ENCODE data around the gene ARHGAP42. TPM values are rescaled to one million over a fixed set of nuclear protein-coding genes. Genes with fewer than 3 reads are reported as not detected.

Gene ARHGAP42
- total RNA-seq, 6 experiments from 2014 or later, result 1.1 to 3.1 (median 2.3) TPM

DNA sequence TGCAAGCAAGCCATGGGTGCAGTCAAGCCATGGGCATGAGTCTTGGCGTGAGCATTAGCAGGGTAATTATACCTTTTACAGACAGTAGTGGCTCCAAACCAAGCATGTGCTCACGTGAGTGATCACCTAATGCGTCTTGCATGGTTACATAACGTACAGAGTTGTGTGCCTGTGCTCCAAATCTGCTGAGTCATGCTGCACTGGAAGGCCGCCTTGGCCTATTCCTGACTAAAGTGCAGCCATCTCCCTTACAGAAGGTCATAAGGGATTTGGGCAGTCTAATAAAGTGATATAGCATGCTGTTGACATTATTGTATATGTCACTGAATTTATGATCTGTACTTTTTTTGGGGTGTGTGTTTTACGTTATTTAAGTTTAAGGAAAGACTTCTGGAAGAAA lies 102.4 kb downstream of the ARHGAP42 start:
- TF ChIP-seq, protein P1, sequence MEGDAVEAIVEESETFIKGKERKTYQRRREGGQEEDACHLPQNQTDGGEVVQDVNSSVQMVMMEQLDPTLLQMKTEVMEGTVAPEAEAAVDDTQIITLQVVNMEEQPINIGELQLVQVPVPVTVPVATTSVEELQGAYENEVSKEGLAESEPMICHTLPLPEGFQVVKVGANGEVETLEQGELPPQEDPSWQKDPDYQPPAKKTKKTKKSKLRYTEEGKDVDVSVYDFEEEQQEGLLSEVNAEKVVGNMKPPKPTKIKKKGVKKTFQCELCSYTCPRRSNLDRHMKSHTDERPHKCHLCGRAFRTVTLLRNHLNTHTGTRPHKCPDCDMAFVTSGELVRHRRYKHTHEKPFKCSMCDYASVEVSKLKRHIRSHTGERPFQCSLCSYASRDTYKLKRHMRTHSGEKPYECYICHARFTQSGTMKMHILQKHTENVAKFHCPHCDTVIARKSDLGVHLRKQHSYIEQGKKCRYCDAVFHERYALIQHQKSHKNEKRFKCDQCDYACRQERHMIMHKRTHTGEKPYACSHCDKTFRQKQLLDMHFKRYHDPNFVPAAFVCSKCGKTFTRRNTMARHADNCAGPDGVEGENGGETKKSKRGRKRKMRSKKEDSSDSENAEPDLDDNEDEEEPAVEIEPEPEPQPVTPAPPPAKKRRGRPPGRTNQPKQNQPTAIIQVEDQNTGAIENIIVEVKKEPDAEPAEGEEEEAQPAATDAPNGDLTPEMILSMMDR (IDR thresholded peaks at IDR 0.05), result no peak
- H3K27me3 Mint-ChIP-seq (ENCODE audit: insufficient read depth), result no peaks in the 10 kb centered on the region
- no peak overlapping the region for H3K4me3 Mint-ChIP-seq
- DNase-seq, result no peak
- no peak overlapping the region for H3K27ac Mint-ChIP-seq
- H3K4me1 Mint-ChIP-seq (ENCODE audit: low read depth), result no peaks in the 10 kb centered on the region
- no peaks in the 10 kb centered on the region for H3K36me3 Mint-ChIP-seq (ENCODE audit: low read depth)
- H3K9me3 Mint-ChIP-seq, result no peaks in the 10 kb centered on the region

DNA sequence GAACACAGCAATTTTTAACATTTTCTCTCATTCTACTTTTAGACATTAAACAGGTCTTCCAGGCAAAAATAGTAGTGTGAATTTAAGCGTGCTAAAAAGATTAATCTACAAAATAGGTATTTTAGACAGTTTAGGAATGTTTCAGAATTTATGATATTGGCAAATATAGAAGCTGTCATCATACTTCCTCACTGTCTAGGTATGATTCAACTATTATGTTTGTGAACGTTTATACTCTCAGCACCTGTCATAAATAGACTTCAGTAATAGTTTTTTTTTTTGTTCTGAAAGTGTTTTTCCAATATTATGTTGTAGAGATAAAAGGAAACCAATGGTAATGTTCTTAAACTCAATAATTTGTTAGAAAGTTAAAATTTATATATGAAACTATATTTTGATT lies 103.0 kb downstream of the ARHGAP42 start:
- Mint-ChIP-seq H3K4me3 (no peak overlapping the region), H3K27me3 (ENCODE audit: insufficient read depth) (no peaks in the 10 kb centered on the region), H3K27ac (no peak overlapping the region), H3K36me3 (ENCODE audit: low read depth) (no peaks in the 10 kb centered on the region), H3K9me3 (no peaks in the 10 kb centered on the region), H3K4me1 (ENCODE audit: low read depth) (no peaks in the 10 kb centered on the region)
- no peak for DNase-seq
- TF ChIP-seq, protein P1 (IDR thresholded peaks at IDR 0.05), result no peak

DNA sequence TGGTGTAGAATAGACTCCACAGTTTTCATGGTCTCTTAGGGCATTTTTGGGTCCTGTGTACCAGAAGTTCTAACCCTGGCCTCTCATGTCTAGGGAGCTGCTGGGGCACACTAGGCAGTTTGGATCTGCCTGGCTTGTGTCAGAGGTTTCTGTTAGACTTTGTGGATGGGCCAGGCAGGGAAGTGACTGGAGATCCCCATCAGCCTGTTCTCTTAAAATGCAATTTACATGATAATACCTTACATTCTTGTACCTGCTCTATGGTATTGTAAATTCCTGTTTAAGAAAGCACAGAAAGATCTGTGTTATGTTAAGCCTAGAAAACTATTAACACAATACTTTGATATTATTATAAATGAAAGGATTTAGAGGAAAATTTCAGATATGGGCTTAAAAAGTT lies 104.0 kb downstream of the ARHGAP42 start:
- Mint-ChIP-seq H3K27ac (no peak overlapping the region), H3K9me3 (no peaks in the 10 kb centered on the region), H3K36me3 (ENCODE audit: low read depth) (no peaks in the 10 kb centered on the region), H3K27me3 (ENCODE audit: insufficient read depth) (no peaks in the 10 kb centered on the region), H3K4me1 (ENCODE audit: low read depth) (no peaks in the 10 kb centered on the region), H3K4me3 (no peak overlapping the region)
- TF ChIP-seq, protein P1 (IDR thresholded peaks at IDR 0.05), result no peak
- no peak for DNase-seq

DNA sequence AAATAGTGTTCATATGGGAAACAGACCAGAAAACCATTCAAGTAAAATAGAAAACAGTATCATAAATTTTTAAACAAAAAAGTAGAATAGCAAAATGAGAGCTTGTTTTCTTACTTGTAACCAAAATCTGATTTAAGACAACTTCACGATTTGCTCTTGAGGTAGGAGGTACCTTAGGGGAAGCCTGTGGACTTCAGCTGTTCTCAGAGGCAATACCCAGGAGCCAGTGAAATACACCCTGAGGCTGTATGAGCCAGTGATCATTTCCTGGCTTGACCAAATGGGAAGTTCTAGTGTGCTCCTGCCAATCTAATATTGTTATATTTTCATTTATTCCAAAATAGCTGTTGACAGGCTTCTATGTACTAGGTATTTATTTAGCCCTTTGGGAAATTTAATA lies 104.8 kb downstream of the ARHGAP42 start:
- Mint-ChIP-seq H3K27ac (no peak overlapping the region), H3K36me3 (ENCODE audit: low read depth) (no peaks in the 10 kb centered on the region), H3K4me3 (no peak overlapping the region), H3K4me1 (ENCODE audit: low read depth) (no peaks in the 10 kb centered on the region), H3K9me3 (no peaks in the 10 kb centered on the region), H3K27me3 (ENCODE audit: insufficient read depth) (no peaks in the 10 kb centered on the region)
- no peak for DNase-seq
- TF ChIP-seq, protein P1 (IDR thresholded peaks at IDR 0.05), result no peak

DNA sequence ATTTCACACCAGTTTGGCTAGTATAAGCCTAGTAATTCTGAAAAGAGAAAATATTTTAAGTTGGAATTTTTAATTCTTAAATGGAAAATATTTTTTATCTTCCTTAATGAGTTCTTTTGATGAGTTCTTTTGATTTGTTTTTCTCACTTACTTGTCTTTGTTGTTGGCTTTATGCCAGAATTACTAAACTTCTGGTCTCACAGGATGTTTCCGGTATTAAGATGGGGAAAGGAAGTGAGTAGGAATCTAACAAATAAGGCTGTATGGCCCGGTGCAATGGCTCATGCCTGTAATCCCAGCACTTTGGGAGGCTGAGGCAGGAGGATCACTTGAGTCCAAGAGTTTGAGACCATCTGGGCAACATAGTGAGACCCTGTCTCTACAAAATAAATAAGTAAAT lies 106.4 kb downstream of the ARHGAP42 start:
- TF ChIP-seq, protein P1 (IDR thresholded peaks at IDR 0.05), result no peak

DNA sequence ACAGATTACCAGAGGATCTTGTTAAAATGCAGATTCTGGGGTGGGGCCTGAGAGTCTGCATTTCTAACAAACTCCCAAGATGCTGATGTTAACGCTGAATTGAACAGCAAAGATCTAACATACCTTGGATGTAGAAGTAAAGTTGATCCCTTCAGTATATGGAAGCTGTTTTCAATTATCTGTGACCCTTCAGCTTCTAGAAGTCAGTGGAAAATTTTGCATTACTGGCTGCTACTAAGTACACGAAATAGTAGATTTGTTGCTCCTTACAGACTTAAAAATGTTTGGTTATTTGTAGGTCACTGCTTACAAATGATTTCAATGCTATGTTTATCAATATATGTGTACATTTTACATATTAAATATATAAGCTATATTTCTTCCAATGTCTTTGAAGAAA lies 107.4 kb downstream of the ARHGAP42 start:
- no peaks in the 10 kb centered on the region for H3K36me3 Mint-ChIP-seq (ENCODE audit: low read depth)
- DNase-seq, result no peak
- H3K4me3 Mint-ChIP-seq, result no peak overlapping the region
- no peak overlapping the region for H3K27ac Mint-ChIP-seq
- H3K4me1 Mint-ChIP-seq (ENCODE audit: low read depth), result no peaks in the 10 kb centered on the region
- no peaks in the 10 kb centered on the region; the same call in 1 of the 2 replicates for H3K27me3 Mint-ChIP-seq (ENCODE audit: insufficient read depth)
- TF ChIP-seq, protein P1 (IDR thresholded peaks at IDR 0.05), result no peak
- no peaks in the 10 kb centered on the region for H3K9me3 Mint-ChIP-seq

More for the DNA sequence above, 106.4 kb downstream of the ARHGAP42 start:
- no peak overlapping the region for H3K4me3 Mint-ChIP-seq
- H3K27ac Mint-ChIP-seq, result no peak overlapping the region
- H3K36me3 Mint-ChIP-seq (ENCODE audit: low read depth), result no peaks in the 10 kb centered on the region
- no peak for DNase-seq
- no peaks in the 10 kb centered on the region for H3K4me1 Mint-ChIP-seq (ENCODE audit: low read depth)
- no peaks in the 10 kb centered on the region; the same call in 1 of the 2 replicates for H3K27me3 Mint-ChIP-seq (ENCODE audit: insufficient read depth)
- H3K9me3 Mint-ChIP-seq, result no peaks in the 10 kb centered on the region

All from HFFc6 (cell line).